GM12865 (cell line): ENCODE results near the gene PDE10A.

Experiments used
- DNase-seq: peaks from one replicate; pipeline ENCODE4 v3.0.0; 2010; ENCODE audit warnings: low read depth
- H3K4me3 ChIP-seq: 2 replicates; pipeline ENCODE4 v1.5.1; 2011; ENCODE audit warnings: mild to moderate bottlenecking, low read depth, low read length, control low read depth
- CTCF ChIP-seq: IDR thresholded peaks from 2 replicates; pipeline ENCODE4 v1.5.1; 2011; ENCODE audit warnings: low read length, control low read depth, low read depth, inconsistent platforms; ENCODE audit not compliant: insufficient read depth; ENCODE audit errors: missing control alignments

PDE10A gene

GRCh38 chr6:165487347-165487746 lies 175.7 kb downstream of the PDE10A start:
- no peak for TF ChIP-seq CTCF
- DNase-seq, result no peak
- H3K4me3 ChIP-seq, result no peak overlapping the region

GRCh38 chr6:165486183-165487137 lies 176.6 kb downstream of the PDE10A start:
- peak; percentile 48 for DNase-seq
- no peak overlapping the region for H3K4me3 ChIP-seq
- TF ChIP-seq CTCF, result no peak

GRCh38 chr6:165484178-165484889 lies 178.7 kb downstream of the PDE10A start:
- no peak for TF ChIP-seq CTCF
- no peak overlapping the region for H3K4me3 ChIP-seq
- DNase-seq, result peak; percentile 70

- no peak overlapping the region for H3K4me3 ChIP-seq
- no peak for DNase-seq
- no peak for TF ChIP-seq CTCF
These were observed 181.1 kb downstream of the PDE10A start for GRCh38 chr6:165481921-165482320.

GRCh38 chr6:165480916-165481315 lies 182.1 kb downstream of the PDE10A start:
- no peak overlapping the region for H3K4me3 ChIP-seq
- no peak for DNase-seq
- TF ChIP-seq CTCF, result no peak

- no peak for DNase-seq
- no peak overlapping the region for H3K4me3 ChIP-seq
- no peak for TF ChIP-seq CTCF
These were observed 184.5 kb downstream of the PDE10A start for GRCh38 chr6:165478581-165478980.

GRCh38 chr6:165469483-165469882 lies 193.6 kb downstream of the PDE10A start:
- no peak overlapping the region for H3K4me3 ChIP-seq
- no peak for DNase-seq
- TF ChIP-seq CTCF, result no peak
